Measurements from ENCODE around the gene COLEC12.

COLEC12 gene

DNA sequence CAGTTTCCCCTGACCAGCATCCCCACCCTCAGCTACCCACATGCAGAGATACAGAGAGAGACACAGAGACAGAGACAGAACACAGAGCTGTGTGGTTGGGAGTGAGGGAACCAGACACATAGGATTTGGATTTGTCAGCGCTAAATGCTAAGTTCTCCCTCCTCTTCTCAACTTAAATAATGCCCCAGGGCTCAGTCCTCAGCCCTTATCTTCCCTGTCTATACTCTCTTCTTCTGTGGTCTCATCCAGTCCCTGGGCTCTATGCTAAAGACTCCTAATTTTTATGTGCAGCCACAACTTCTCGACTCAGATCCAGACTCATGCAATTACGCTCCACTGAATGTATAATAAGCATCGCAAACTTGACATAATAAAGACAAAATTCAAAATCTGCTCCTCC lies 47.1 kb downstream of the COLEC12 start:
- Histone ChIP-seq H3K27ac (ENCODE audit: low read depth, low read length) (no peak overlapping the region), H3K9me3 (ENCODE audit: low read length) (no peaks in the 10 kb centered on the region), H3K36me3 (ENCODE audit: insufficient read depth, low read length) (no peaks in the 10 kb centered on the region), H3K4me3 (ENCODE audit: low read depth in 1 of 2, low read length in 2 of 2) (no peak overlapping the region), H3K9ac (ENCODE audit: low read length) (no peak overlapping the region), H3K4me1 (ENCODE audit: insufficient read depth, low read length) (peaks cover 25% of the 10 kb centered on the region), H3K27me3 (ENCODE audit: control insufficient read depth in 1 of 2, insufficient read depth in 2 of 2, low read length in 2 of 2) (no peaks in the 10 kb centered on the region)

DNA sequence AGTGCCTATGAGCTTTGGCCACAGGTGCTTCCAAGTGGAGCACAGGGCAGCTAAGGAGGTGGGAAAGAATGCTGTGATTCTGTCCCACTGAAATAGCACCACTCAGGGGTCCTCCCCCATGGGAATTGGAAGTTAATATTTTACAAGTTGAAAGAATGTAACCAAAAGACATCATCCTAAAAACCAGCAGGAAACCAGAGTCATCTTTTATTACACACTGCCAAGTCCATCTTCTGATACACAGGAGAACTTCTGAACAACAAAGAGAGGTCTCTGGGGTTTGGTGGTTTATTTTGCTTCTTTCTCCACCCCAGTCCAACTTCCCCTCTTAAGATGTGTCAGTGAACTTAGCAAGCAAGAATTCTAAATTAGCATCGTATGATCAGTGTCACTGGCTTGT lies 47.7 kb downstream of the COLEC12 start:
- no peaks in the 10 kb centered on the region for H3K9me3 ChIP-seq (ENCODE audit: low read length)
- no peak overlapping the region for H3K9ac ChIP-seq (ENCODE audit: low read length)
- no peak overlapping the region for H3K27ac ChIP-seq (ENCODE audit: low read depth, low read length)
- no peak overlapping the region for H3K4me3 ChIP-seq (ENCODE audit: low read depth in 1 of 2, low read length in 2 of 2)
- H3K27me3 ChIP-seq (ENCODE audit: control insufficient read depth in 1 of 2, insufficient read depth in 2 of 2, low read length in 2 of 2): no peaks in the 10 kb centered on the region
- no peaks in the 10 kb centered on the region for H3K36me3 ChIP-seq (ENCODE audit: insufficient read depth, low read length)
- peaks cover 19% of the 10 kb centered on the region for H3K4me1 ChIP-seq (ENCODE audit: insufficient read depth, low read length)

DNA sequence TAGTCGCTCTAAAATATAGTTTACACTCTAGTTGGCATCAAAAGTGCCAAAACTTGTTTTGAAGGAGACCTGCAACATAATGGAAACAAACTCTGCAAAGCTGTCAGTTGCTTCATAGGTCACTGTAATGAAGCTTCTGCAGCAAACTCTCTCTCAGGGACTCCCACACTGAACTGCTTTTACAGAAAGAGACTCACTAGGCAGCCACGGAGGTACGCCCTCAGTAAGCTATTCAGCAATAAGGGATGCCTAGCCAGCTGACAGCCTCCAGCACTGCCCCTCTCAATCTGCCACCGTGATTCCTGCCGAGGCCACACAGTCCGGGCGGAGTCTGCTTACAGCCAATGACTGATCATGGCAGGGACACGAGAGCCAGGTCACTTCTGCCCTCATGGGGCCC lies 51.1 kb downstream of the COLEC12 start:
- Histone ChIP-seq H3K4me3 (ENCODE audit: low read depth in 1 of 2, low read length in 2 of 2) (no peak overlapping the region), H3K9ac (ENCODE audit: low read length) (no peak overlapping the region), H3K27ac (ENCODE audit: low read depth, low read length) (no peak overlapping the region), H3K36me3 (ENCODE audit: insufficient read depth, low read length) (no peaks in the 10 kb centered on the region), H3K4me1 (ENCODE audit: insufficient read depth, low read length) (peaks cover 10% of the 10 kb centered on the region), H3K9me3 (ENCODE audit: low read length) (no peaks in the 10 kb centered on the region), H3K27me3 (ENCODE audit: control insufficient read depth in 1 of 2, insufficient read depth in 2 of 2, low read length in 2 of 2) (no peaks in the 10 kb centered on the region)

DNA sequence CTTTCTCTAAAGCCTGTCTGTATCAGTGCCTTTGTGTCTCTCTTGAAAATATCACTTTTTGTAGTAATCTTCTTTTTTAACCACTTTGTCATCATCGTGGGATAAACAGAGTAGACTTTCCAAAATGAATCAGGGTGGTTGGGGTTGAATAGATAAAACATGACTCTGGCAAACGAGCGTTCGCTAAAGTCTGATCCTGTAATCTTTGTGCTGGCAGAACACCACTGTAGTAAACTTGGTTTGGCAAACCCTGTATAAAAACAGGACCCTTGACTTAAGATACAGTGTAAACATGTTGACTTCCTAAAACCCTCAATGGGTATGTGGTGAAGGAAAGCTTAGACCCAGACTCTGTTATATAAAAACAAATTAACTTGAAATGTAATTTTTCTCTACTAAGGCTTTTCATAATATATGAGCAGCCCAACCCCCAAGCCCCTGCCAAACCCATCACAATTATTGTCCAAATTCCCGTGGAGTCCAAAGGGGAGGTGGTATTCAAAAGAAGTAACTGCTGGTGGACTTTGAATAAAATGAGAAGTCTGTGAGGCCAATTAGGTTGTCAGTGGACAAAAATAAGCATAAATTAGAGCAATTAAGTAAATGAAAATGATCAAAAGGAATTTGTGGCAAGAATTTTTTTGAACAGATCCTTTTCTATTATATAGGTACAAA lies 52.2 kb downstream of the COLEC12 start:
- Histone ChIP-seq H3K9me3 (ENCODE audit: low read length) (no peaks in the 10 kb centered on the region), H3K27ac (ENCODE audit: low read depth, low read length) (no peak overlapping the region), H3K9ac (ENCODE audit: low read length) (no peak overlapping the region), H3K36me3 (ENCODE audit: insufficient read depth, low read length) (no peaks in the 10 kb centered on the region), H3K27me3 (ENCODE audit: control insufficient read depth in 1 of 2, insufficient read depth in 2 of 2, low read length in 2 of 2) (no peaks in the 10 kb centered on the region), H3K4me3 (ENCODE audit: low read depth in 1 of 2, low read length in 2 of 2) (no peak overlapping the region), H3K4me1 (ENCODE audit: insufficient read depth, low read length) (peaks cover 10% of the 10 kb centered on the region)

DNA sequence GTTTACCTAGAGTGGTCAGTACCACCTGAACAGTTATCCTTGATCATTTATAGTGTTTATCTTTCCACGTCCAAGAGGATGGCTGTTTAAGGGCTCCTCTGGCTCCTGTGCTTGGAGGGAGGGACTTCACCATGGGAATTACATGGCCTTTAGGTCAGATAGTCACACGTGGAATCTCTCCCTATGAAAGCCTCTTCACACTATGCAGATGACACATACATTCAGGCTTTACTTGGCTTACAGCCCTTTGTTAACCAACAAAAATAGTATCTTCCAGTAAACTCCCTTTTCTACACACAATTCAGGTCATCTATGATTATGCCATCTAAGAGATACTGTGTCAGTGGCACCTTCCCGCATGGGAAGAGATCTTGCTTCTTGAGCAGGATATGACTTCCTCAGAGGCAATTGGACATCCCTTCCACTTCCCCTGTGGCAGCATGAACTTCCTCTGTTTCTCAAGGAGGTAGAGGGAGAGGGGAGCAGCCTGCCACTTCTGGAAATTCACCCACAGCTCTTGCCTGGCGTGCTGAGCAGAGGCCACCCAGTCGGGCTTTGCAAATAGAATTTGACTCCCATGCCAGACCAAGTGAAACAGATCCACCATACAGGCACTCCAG lies 53.5 kb downstream of the COLEC12 start:
- Histone ChIP-seq H3K36me3 (ENCODE audit: insufficient read depth, low read length) (no peaks in the 10 kb centered on the region), H3K9ac (ENCODE audit: low read length) (no peak overlapping the region), H3K27me3 (ENCODE audit: control insufficient read depth in 1 of 2, insufficient read depth in 2 of 2, low read length in 2 of 2) (no peaks in the 10 kb centered on the region), H3K9me3 (ENCODE audit: low read length) (no peaks in the 10 kb centered on the region), H3K27ac (ENCODE audit: low read depth, low read length) (no peak overlapping the region), H3K4me1 (ENCODE audit: insufficient read depth, low read length) (peaks cover 10% of the 10 kb centered on the region), H3K4me3 (ENCODE audit: low read depth in 1 of 2, low read length in 2 of 2) (no peak overlapping the region)

DNA sequence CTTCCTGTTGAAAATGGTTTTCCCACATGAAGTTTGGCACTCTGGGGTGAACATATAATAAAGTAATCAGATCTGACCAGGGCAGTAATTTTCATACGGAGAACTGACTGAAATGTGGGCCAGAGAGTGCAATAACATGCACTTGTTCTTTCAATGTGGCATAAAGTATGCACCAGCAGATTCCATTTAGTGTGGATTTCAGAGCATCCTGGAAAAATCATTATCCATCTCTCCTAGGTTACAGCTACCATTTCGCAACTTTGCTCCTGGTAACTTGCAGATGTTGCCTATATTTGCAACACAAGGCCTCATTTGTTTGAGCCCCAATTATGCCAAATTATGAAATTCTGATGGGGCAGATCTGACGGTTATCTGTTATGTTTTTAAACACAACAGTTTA lies 55.4 kb downstream of the COLEC12 start:
- Histone ChIP-seq H3K27me3 (ENCODE audit: control insufficient read depth in 1 of 2, insufficient read depth in 2 of 2, low read length in 2 of 2) (no peaks in the 10 kb centered on the region), H3K27ac (ENCODE audit: low read depth, low read length) (no peak overlapping the region), H3K36me3 (ENCODE audit: insufficient read depth, low read length) (no peaks in the 10 kb centered on the region), H3K9me3 (ENCODE audit: low read length) (no peaks in the 10 kb centered on the region), H3K9ac (ENCODE audit: low read length) (no peak overlapping the region), H3K4me1 (ENCODE audit: insufficient read depth, low read length) (peaks cover 10% of the 10 kb centered on the region), H3K4me3 (ENCODE audit: low read depth in 1 of 2, low read length in 2 of 2) (no peak overlapping the region)

DNA sequence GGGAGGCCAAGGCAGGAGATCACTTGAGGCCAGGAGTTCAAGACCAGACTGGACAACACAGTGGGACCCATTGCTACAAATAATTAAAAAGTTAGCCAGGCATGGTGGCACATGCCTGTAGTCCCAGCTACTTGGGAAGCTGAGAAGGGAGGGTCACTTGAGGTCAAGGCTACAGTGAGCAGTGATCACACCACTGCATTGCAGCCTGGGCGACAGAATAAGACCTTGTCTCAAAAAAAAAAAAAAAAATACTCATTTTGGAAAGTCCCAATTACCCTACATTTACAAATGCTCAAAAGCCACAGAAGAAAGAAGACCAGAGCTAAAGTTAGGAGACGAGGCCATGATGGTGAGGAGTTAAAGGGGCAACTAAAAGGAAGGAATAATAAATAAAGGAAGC lies 61.9 kb downstream of the COLEC12 start:
- Histone ChIP-seq H3K36me3 (ENCODE audit: insufficient read depth, low read length) (no peaks in the 10 kb centered on the region), H3K27me3 (ENCODE audit: control insufficient read depth in 1 of 2, insufficient read depth in 2 of 2, low read length in 2 of 2) (no peaks in the 10 kb centered on the region)

DNA sequence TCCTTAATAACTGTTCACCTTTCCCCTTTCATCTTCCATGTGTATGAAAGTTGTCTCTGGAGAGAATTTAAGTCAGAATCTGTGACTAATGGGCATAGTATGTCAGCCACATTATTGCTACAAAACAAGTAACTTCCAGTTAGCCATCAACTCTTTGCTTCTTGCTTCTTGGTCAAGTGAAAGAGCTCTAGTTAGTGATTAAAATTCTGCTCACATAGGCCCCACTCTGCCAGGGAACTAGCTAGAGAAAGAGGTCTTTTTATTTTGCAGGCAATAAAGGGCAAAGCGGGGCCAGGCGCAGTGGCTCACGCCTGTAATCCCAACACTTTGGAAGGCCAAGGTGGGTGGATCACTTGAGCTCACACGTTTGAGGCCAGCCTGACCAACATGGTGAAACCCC lies 64.6 kb downstream of the COLEC12 start:
- H3K9me3 ChIP-seq (ENCODE audit: low read length): no peaks in the 10 kb centered on the region
- H3K4me3 ChIP-seq (ENCODE audit: low read depth in 1 of 2, low read length in 2 of 2): no peak overlapping the region
- no peak overlapping the region for H3K9ac ChIP-seq (ENCODE audit: low read length)
- no peak overlapping the region for H3K27ac ChIP-seq (ENCODE audit: low read depth, low read length)
- peaks cover 4% of the 10 kb centered on the region for H3K4me1 ChIP-seq (ENCODE audit: insufficient read depth, low read length)
- no peaks in the 10 kb centered on the region for H3K27me3 ChIP-seq (ENCODE audit: control insufficient read depth in 1 of 2, insufficient read depth in 2 of 2, low read length in 2 of 2)
- no peaks in the 10 kb centered on the region for H3K36me3 ChIP-seq (ENCODE audit: insufficient read depth, low read length)

More for the DNA sequence above, 61.9 kb downstream of the COLEC12 start:
- Histone ChIP-seq H3K9ac (ENCODE audit: low read length) (no peak overlapping the region), H3K27ac (ENCODE audit: low read depth, low read length) (no peak overlapping the region), H3K4me3 (ENCODE audit: low read depth in 1 of 2, low read length in 2 of 2) (no peak overlapping the region), H3K9me3 (ENCODE audit: low read length) (no peaks in the 10 kb centered on the region), H3K4me1 (ENCODE audit: insufficient read depth, low read length) (peaks cover 4% of the 10 kb centered on the region)

DNA sequence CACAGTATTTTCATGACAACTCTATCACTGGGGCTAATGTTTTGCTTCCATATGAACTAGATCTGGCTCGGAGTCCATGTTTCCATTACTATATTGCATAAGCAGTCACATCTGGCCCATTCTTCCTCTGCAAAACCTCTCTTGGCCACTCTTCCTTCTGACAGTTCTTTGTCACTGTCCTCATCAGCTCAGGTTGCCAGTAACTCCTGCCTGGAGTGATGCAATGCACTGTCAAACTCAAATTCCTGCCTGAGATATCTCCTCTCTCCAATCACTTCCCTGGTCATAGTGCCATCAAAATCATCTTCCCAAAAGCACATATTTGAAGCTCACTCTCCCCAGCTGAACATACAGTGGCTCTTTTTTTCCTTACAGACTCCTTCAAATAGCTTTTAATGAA lies 66.1 kb downstream of the COLEC12 start:
- H3K36me3 ChIP-seq (ENCODE audit: insufficient read depth, low read length): no peaks in the 10 kb centered on the region
- H3K27me3 ChIP-seq (ENCODE audit: control insufficient read depth in 1 of 2, insufficient read depth in 2 of 2, low read length in 2 of 2): no peaks in the 10 kb centered on the region
- H3K4me1 ChIP-seq (ENCODE audit: insufficient read depth, low read length): peaks cover 4% of the 10 kb centered on the region
- H3K4me3 ChIP-seq (ENCODE audit: low read depth in 1 of 2, low read length in 2 of 2): no peak overlapping the region
- no peak overlapping the region for H3K27ac ChIP-seq (ENCODE audit: low read depth, low read length)
- no peak overlapping the region for H3K9ac ChIP-seq (ENCODE audit: low read length)
- H3K9me3 ChIP-seq (ENCODE audit: low read length): no peaks in the 10 kb centered on the region

DNA sequence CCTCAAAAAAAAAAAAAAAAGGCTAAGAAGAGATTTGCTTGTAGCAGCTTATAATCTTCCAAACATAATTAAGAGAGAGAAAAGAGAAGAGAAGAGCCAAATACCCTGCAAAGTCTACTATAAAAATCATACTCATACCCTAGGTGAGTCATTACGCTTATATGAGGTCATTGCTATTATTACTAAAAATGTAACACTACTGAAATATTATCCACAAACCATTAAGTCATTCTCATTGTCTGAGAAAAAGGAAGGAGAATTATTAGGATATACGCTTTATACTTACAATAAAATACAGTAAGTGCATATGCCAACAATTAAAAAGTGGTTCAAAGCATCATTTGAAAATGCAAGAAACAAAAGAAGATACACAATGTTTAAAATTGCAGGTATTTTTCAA lies 66.5 kb downstream of the COLEC12 start:
- no peak overlapping the region for H3K9ac ChIP-seq (ENCODE audit: low read length)
- H3K4me3 ChIP-seq (ENCODE audit: low read depth in 1 of 2, low read length in 2 of 2): no peak overlapping the region
- no peaks in the 10 kb centered on the region for H3K36me3 ChIP-seq (ENCODE audit: insufficient read depth, low read length)
- H3K27me3 ChIP-seq (ENCODE audit: control insufficient read depth in 1 of 2, insufficient read depth in 2 of 2, low read length in 2 of 2): no peaks in the 10 kb centered on the region
- H3K4me1 ChIP-seq (ENCODE audit: insufficient read depth, low read length): peaks cover 4% of the 10 kb centered on the region
- no peak overlapping the region for H3K27ac ChIP-seq (ENCODE audit: low read depth, low read length)
- no peaks in the 10 kb centered on the region for H3K9me3 ChIP-seq (ENCODE audit: low read length)

DNA sequence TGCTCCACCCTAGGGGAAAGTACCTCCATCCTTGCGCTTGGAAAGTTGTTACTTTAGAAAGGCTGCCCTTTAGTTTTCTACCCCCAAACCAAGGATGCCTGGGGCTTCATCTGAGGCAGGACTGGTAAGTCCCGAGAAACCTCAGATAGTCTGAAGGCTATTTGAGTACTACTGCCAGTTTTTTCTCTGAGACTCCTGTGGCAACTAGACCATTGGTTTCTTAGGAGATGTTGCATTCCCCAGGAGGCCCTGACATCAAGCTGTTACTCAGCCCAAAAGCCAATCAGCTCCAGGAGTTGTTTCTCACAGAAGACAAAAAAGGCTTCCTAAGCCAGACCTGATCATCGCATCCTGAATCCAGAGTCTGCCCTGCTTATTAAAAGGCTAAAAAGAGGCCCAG lies 67.2 kb downstream of the COLEC12 start:
- no peak overlapping the region for H3K4me3 ChIP-seq (ENCODE audit: low read depth in 1 of 2, low read length in 2 of 2)
- no peak overlapping the region for H3K9ac ChIP-seq (ENCODE audit: low read length)
- no peaks in the 10 kb centered on the region for H3K27me3 ChIP-seq (ENCODE audit: control insufficient read depth in 1 of 2, insufficient read depth in 2 of 2, low read length in 2 of 2)
- no peak overlapping the region for H3K27ac ChIP-seq (ENCODE audit: low read depth, low read length)
- H3K9me3 ChIP-seq (ENCODE audit: low read length): no peaks in the 10 kb centered on the region
- no peaks in the 10 kb centered on the region for H3K36me3 ChIP-seq (ENCODE audit: insufficient read depth, low read length)
- peaks cover 4% of the 10 kb centered on the region for H3K4me1 ChIP-seq (ENCODE audit: insufficient read depth, low read length)

DNA sequence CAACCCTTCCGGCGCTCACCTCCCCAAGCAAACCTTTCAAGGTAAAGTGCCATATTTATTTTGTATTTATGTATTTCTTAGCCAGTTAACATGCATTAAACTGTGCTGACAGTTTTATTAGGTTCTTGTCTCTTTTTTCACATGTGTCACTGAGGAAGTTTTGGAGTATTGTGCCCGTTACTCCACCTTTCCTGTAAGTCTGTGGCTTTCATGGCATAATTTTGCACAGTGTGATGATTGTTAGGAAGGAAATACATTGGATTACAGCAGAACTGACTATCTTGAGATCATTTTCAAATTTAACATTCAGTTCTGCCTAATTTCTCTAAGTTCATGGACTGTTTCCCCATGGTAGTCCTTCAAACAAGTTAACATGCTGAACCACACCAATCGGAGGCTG lies 67.7 kb downstream of the COLEC12 start:
- no peaks in the 10 kb centered on the region for H3K36me3 ChIP-seq (ENCODE audit: insufficient read depth, low read length)
- no peak overlapping the region for H3K9ac ChIP-seq (ENCODE audit: low read length)
- H3K4me1 ChIP-seq (ENCODE audit: insufficient read depth, low read length): peaks cover 4% of the 10 kb centered on the region
- H3K4me3 ChIP-seq (ENCODE audit: low read depth in 1 of 2, low read length in 2 of 2): no peak overlapping the region
- H3K27me3 ChIP-seq (ENCODE audit: control insufficient read depth in 1 of 2, insufficient read depth in 2 of 2, low read length in 2 of 2): no peaks in the 10 kb centered on the region
- H3K9me3 ChIP-seq (ENCODE audit: low read length): no peaks in the 10 kb centered on the region
- H3K27ac ChIP-seq (ENCODE audit: low read depth, low read length): no peak overlapping the region

Measured in muscle layer of colon (tissue), 2 donors.